ENCODE data around the gene PSMD6.

Gene PSMD6

GRCh38 chr3:64011685-64012084 is 11.6 kb downstream of the PSMD6 start:
- intact Hi-C loops (cut with micrococcal nuclease) = no loop called here
- no peaks in the 10 kb centered on the region for H3K27me3 Mint-ChIP-seq
- H3K4me1 Mint-ChIP-seq (ENCODE audit: low read depth) = peaks cover 8% of the 10 kb centered on the region
- no peak overlapping the region for H3K4me3 Mint-ChIP-seq
- H3K36me3 Mint-ChIP-seq (ENCODE audit: low read depth) = peaks cover 86% of the 10 kb centered on the region
- no peak overlapping the region for H3K27ac Mint-ChIP-seq
- H3K9me3 Mint-ChIP-seq = no peaks in the 10 kb centered on the region

- H3K27me3 Mint-ChIP-seq = no peaks in the 10 kb centered on the region
- H3K4me1 Mint-ChIP-seq (ENCODE audit: low read depth) = peaks cover 8% of the 10 kb centered on the region
Observed at GRCh38 chr3:64010199-64010598, 13.1 kb downstream of the PSMD6 start.

GRCh38 chr3:64009528-64009927 is 13.8 kb downstream of the PSMD6 start:
- Mint-ChIP-seq H3K27ac (no peak overlapping the region), H3K36me3 (ENCODE audit: low read depth) (peaks cover 64% of the 10 kb centered on the region), H3K4me3 (no peak overlapping the region), H3K4me1 (ENCODE audit: low read depth) (peaks cover 4% of the 10 kb centered on the region), H3K27me3 (no peaks in the 10 kb centered on the region), H3K9me3 (no peaks in the 10 kb centered on the region)
- intact Hi-C loops (cut with micrococcal nuclease) = no loop called here

More at GRCh38 chr3:64010199-64010598, 13.1 kb downstream of the PSMD6 start:
- intact Hi-C loops (cut with micrococcal nuclease) = no loop called here
- no peaks in the 10 kb centered on the region for H3K9me3 Mint-ChIP-seq
- no peak overlapping the region for H3K27ac Mint-ChIP-seq
- H3K36me3 Mint-ChIP-seq (ENCODE audit: low read depth) = peaks cover 71% of the 10 kb centered on the region
- no peak overlapping the region for H3K4me3 Mint-ChIP-seq

GRCh38 chr3:64008487-64009351 is 14.6 kb downstream of the PSMD6 start:
- intact Hi-C loops (cut with micrococcal nuclease) = no loop called here
- H3K4me3 Mint-ChIP-seq = no peak overlapping the region
- H3K27me3 Mint-ChIP-seq = no peaks in the 10 kb centered on the region
- no peaks in the 10 kb centered on the region for H3K4me1 Mint-ChIP-seq (ENCODE audit: low read depth)
- H3K27ac Mint-ChIP-seq = no peak overlapping the region
- no peaks in the 10 kb centered on the region for H3K9me3 Mint-ChIP-seq
- H3K36me3 Mint-ChIP-seq (ENCODE audit: low read depth) = peaks cover 56% of the 10 kb centered on the region

GRCh38 chr3:64008017-64008416 is 15.3 kb downstream of the PSMD6 start:
- Mint-ChIP-seq H3K4me1 (ENCODE audit: low read depth) (no peaks in the 10 kb centered on the region), H3K4me3 (no peak overlapping the region), H3K27ac (no peak overlapping the region), H3K9me3 (no peaks in the 10 kb centered on the region), H3K36me3 (ENCODE audit: low read depth) (peaks cover 49% of the 10 kb centered on the region), H3K27me3 (no peaks in the 10 kb centered on the region)
- intact Hi-C loops (cut with micrococcal nuclease) = no loop called here

- H3K9me3 Mint-ChIP-seq = no peaks in the 10 kb centered on the region
- H3K27me3 Mint-ChIP-seq = no peaks in the 10 kb centered on the region
- intact Hi-C loops (cut with micrococcal nuclease) = no loop called here
- H3K27ac Mint-ChIP-seq = no peak overlapping the region
- peaks cover 40% of the 10 kb centered on the region for H3K36me3 Mint-ChIP-seq (ENCODE audit: low read depth)
- no peaks in the 10 kb centered on the region for H3K4me1 Mint-ChIP-seq (ENCODE audit: low read depth)
- H3K4me3 Mint-ChIP-seq = no peak overlapping the region
Observed at GRCh38 chr3:64003589-64003988, 19.7 kb downstream of the PSMD6 start.

GRCh38 chr3:64002233-64002632 is 21.1 kb downstream of the PSMD6 start:
- no peaks in the 10 kb centered on the region for H3K9me3 Mint-ChIP-seq
- no peak overlapping the region for H3K27ac Mint-ChIP-seq
- H3K36me3 Mint-ChIP-seq (ENCODE audit: low read depth) = peaks cover 49% of the 10 kb centered on the region

GRCh38 chr3:64000453-64001055 is 22.7 kb downstream of the PSMD6 start:
- intact Hi-C loops (cut with micrococcal nuclease) = no loop called here
- Mint-ChIP-seq H3K27ac (no peak overlapping the region), H3K4me3 (no peak overlapping the region), H3K36me3 (ENCODE audit: low read depth) (peaks cover 66% of the 10 kb centered on the region), H3K27me3 (no peaks in the 10 kb centered on the region), H3K9me3 (no peaks in the 10 kb centered on the region), H3K4me1 (ENCODE audit: low read depth) (peaks cover 8% of the 10 kb centered on the region)

More at GRCh38 chr3:64002233-64002632, 21.1 kb downstream of the PSMD6 start:
- H3K4me3 Mint-ChIP-seq = no peak overlapping the region
- no peaks in the 10 kb centered on the region for H3K27me3 Mint-ChIP-seq
- no peaks in the 10 kb centered on the region for H3K4me1 Mint-ChIP-seq (ENCODE audit: low read depth)
- intact Hi-C loops (cut with micrococcal nuclease) = no loop called here

GRCh38 chr3:63998852-63999754 is 24.2 kb downstream of the PSMD6 start:
- Mint-ChIP-seq H3K27ac (no peak overlapping the region), H3K9me3 (no peaks in the 10 kb centered on the region), H3K4me3 (no peak overlapping the region), H3K27me3 (no peaks in the 10 kb centered on the region), H3K36me3 (ENCODE audit: low read depth) (peaks cover 78% of the 10 kb centered on the region), H3K4me1 (ENCODE audit: low read depth) (peaks cover 18% of the 10 kb centered on the region)
- intact Hi-C loops (cut with micrococcal nuclease) = no loop called here

- intact Hi-C loops (cut with micrococcal nuclease) = no loop called here
- Mint-ChIP-seq H3K9me3 (no peaks in the 10 kb centered on the region), H3K36me3 (ENCODE audit: low read depth) (peaks cover 91% of the 10 kb centered on the region), H3K4me3 (peak overlapping the region; percentile 26), H3K27me3 (no peaks in the 10 kb centered on the region), H3K27ac (peak overlapping the region; percentile 70), H3K4me1 (ENCODE audit: low read depth) (peaks cover 54% of the 10 kb centered on the region)
Observed at GRCh38 chr3:63995086-63995485, 28.2 kb downstream of the PSMD6 start.

GRCh38 chr3:63993653-63994079 is 29.6 kb downstream of the PSMD6 start:
- H3K4me3 Mint-ChIP-seq = no peak overlapping the region
- no peaks in the 10 kb centered on the region for H3K27me3 Mint-ChIP-seq
- H3K27ac Mint-ChIP-seq = no peak overlapping the region
- peaks cover 91% of the 10 kb centered on the region for H3K36me3 Mint-ChIP-seq (ENCODE audit: low read depth)
- peaks cover 54% of the 10 kb centered on the region for H3K4me1 Mint-ChIP-seq (ENCODE audit: low read depth)
- no peaks in the 10 kb centered on the region for H3K9me3 Mint-ChIP-seq
- intact Hi-C loops (cut with micrococcal nuclease) = loop anchor here (2.0 to 5.0 kb wide), 5 partner anchors 17 to 131 kb away; partner anchors contain the start of genes ATXN7, PSMD6 and THOC7

- no peaks in the 10 kb centered on the region for H3K9me3 Mint-ChIP-seq
- intact Hi-C loops (cut with micrococcal nuclease) = loop anchor here (2.0 to 5.0 kb wide), 5 partner anchors 16 to 130 kb away; partner anchors contain the start of genes ATXN7, PSMD6 and THOC7
- H3K4me3 Mint-ChIP-seq = no peak overlapping the region
- H3K27me3 Mint-ChIP-seq = no peaks in the 10 kb centered on the region
- peaks cover 54% of the 10 kb centered on the region for H3K4me1 Mint-ChIP-seq (ENCODE audit: low read depth)
- peaks cover 91% of the 10 kb centered on the region for H3K36me3 Mint-ChIP-seq (ENCODE audit: low read depth)
- peak overlapping the region; percentile 69 for H3K27ac Mint-ChIP-seq
Observed at GRCh38 chr3:63992516-63993209, 30.6 kb downstream of the PSMD6 start.

- peaks cover 54% of the 10 kb centered on the region for H3K4me1 Mint-ChIP-seq (ENCODE audit: low read depth)
- H3K27me3 Mint-ChIP-seq = no peaks in the 10 kb centered on the region
- intact Hi-C loops (cut with micrococcal nuclease) = loop anchor here (2.0 to 5.0 kb wide), 5 partner anchors 15 to 129 kb away; partner anchors contain the start of genes ATXN7, PSMD6 and THOC7
- H3K4me3 Mint-ChIP-seq = no peak overlapping the region
- H3K36me3 Mint-ChIP-seq (ENCODE audit: low read depth) = peaks cover 91% of the 10 kb centered on the region
- peak overlapping the region; percentile 69 for H3K27ac Mint-ChIP-seq
- no peaks in the 10 kb centered on the region for H3K9me3 Mint-ChIP-seq
Observed at GRCh38 chr3:63991666-63992065, 31.6 kb downstream of the PSMD6 start.

Measured in dendritic cell treated with granulocyte-macrophage colony-stimulating factor and Interleukin-4, amounts not matched to agents 40 ng/mL and 50 ng/mL, for 4 days (primary cell).